H9 (cell line): Measurements from ENCODE around the gene RBPJL. TPM values are rescaled to one million over a fixed set of nuclear protein-coding genes. Genes with fewer than 3 reads are reported as not detected.

ENCODE experiments used
- DNase-seq: peaks from one replicate; pipeline ENCODE4 v3.0.0-alpha.2; 2017
- H2AFZ ChIP-seq: one replicate; pipeline ENCODE4 v1.6.1; 2013; ENCODE audit warnings: mild to moderate bottlenecking, low read length, control low read depth, moderate library complexity
- H2AK5ac ChIP-seq: 2 replicates; pipeline ENCODE4 v1.6.1; 2013; ENCODE audit warnings: low read length, control low read depth, mixed read lengths; ENCODE audit not compliant: insufficient read length
- H2BK120ac ChIP-seq: one replicate; pipeline ENCODE4 v1.6.1; 2013; ENCODE audit warnings: low read depth, mild to moderate bottlenecking, low read length, control low read depth, inconsistent platforms; ENCODE audit not compliant: poor library complexity, severe bottlenecking
- H2BK12ac ChIP-seq: 2 replicates; pipeline ENCODE4 v1.6.1; 2013; ENCODE audit warnings: low read length, control low read depth, mixed read lengths, low read depth; ENCODE audit not compliant: insufficient read length
- H2BK15ac ChIP-seq: 2 replicates; pipeline ENCODE4 v1.6.1; 2013; ENCODE audit warnings: low read depth, low read length, control low read depth
- H2BK20ac ChIP-seq: one replicate; pipeline ENCODE4 v1.6.1; 2013; ENCODE audit warnings: low read depth, mild to moderate bottlenecking, low read length, control low read depth, inconsistent platforms; ENCODE audit not compliant: poor library complexity, severe bottlenecking
- H2BK5ac ChIP-seq: 2 replicates; pipeline ENCODE4 v1.6.1; 2013; ENCODE audit warnings: low read length, control low read depth, mixed read lengths; ENCODE audit not compliant: insufficient read length
- H3K14ac ChIP-seq: 2 replicates; pipeline ENCODE4 v1.6.1; 2013; ENCODE audit warnings: low read length, control low read depth; ENCODE audit not compliant: insufficient read depth
- H3K18ac ChIP-seq: 2 replicates; pipeline ENCODE4 v1.6.1; 2013; ENCODE audit warnings: low read depth, mild to moderate bottlenecking, mixed read lengths, low read length, control low read depth; ENCODE audit not compliant: insufficient read length
- H3K23ac ChIP-seq: 2 replicates; pipeline ENCODE4 v1.6.1; 2013; ENCODE audit warnings: low read length, control low read depth, mixed read lengths, low read depth; ENCODE audit not compliant: insufficient read length
- H3K23me2 ChIP-seq: 2 replicates; pipeline ENCODE4 v1.6.1; 2013; ENCODE audit warnings: low read depth, mild to moderate bottlenecking, mixed read lengths, low read length, control low read depth; ENCODE audit not compliant: insufficient read length, poor library complexity, severe bottlenecking
- H3K27ac ChIP-seq: 2 replicates; pipeline ENCODE4 v1.5.1; 2013; ENCODE audit warnings: low read length, control low read depth, mixed read lengths, low read depth; ENCODE audit not compliant: insufficient read length
- H3K27me3 ChIP-seq: 2 replicates; pipeline ENCODE4 v1.6.1; 2013; ENCODE audit warnings: low read length, control low read depth, inconsistent platforms; ENCODE audit not compliant: insufficient read depth
- H3K4ac ChIP-seq: 2 replicates; pipeline ENCODE4 v1.6.1; 2013; ENCODE audit warnings: low read depth, mild to moderate bottlenecking, control low read depth, inconsistent platforms, low read length, moderate library complexity
- H3K4me1 ChIP-seq: 2 replicates; pipeline ENCODE4 v1.6.1; 2013; ENCODE audit warnings: low read length, control low read depth, inconsistent platforms; ENCODE audit not compliant: insufficient read depth
- H3K4me2 ChIP-seq: 2 replicates; pipeline ENCODE4 v1.6.1; 2013; ENCODE audit warnings: low read length, control low read depth, mixed read lengths; ENCODE audit not compliant: insufficient read length, insufficient read depth
- H3K56ac ChIP-seq: 2 replicates; pipeline ENCODE4 v1.6.1; 2013; ENCODE audit warnings: low read depth, mild to moderate bottlenecking, mixed read lengths, low read length, control low read depth; ENCODE audit not compliant: insufficient read length
- H3K79me1 ChIP-seq: 2 replicates; pipeline ENCODE4 v1.6.1; 2013; ENCODE audit warnings: low read depth, mild to moderate bottlenecking, moderate library complexity, low read length, control low read depth, inconsistent platforms; ENCODE audit not compliant: insufficient read depth, poor library complexity, severe bottlenecking
- H3K79me2 ChIP-seq: 2 replicates; pipeline ENCODE4 v1.6.1; 2013; ENCODE audit warnings: low read length, control low read depth, inconsistent platforms; ENCODE audit not compliant: insufficient read depth
- H3K9ac ChIP-seq: 2 replicates; pipeline ENCODE4 v1.6.1; 2013; ENCODE audit warnings: low read length, control low read depth, mixed read lengths; ENCODE audit not compliant: insufficient read length; ENCODE audit errors: extremely low read depth
- H3K9me3 ChIP-seq: one replicate; pipeline ENCODE4 v1.6.1; 2013; ENCODE audit warnings: low read depth, low read length, inconsistent platforms; ENCODE audit not compliant: control insufficient read depth
- H3T11ph ChIP-seq: one replicate; pipeline ENCODE4 v1.6.1; 2013; ENCODE audit warnings: mild to moderate bottlenecking, low read length, control low read depth, inconsistent platforms
- H4K20me1 ChIP-seq: one replicate; pipeline ENCODE4 v1.6.1; 2013; ENCODE audit not compliant: control insufficient read depth, insufficient read length, insufficient read depth
- H4K5ac ChIP-seq: 2 replicates; pipeline ENCODE4 v1.6.1; 2013; ENCODE audit warnings: low read depth, mild to moderate bottlenecking, mixed read lengths, low read length, control low read depth; ENCODE audit not compliant: insufficient read length
- H4K8ac ChIP-seq: replicated peaks from 2 replicates; pipeline ENCODE4 v1.6.1; 2013; ENCODE audit warnings: low read length, control low read depth, mixed read lengths, low read depth; ENCODE audit not compliant: insufficient read length
- H4K91ac ChIP-seq: 2 replicates; pipeline ENCODE4 v1.6.1; 2013; ENCODE audit warnings: low read depth, mild to moderate bottlenecking, moderate library complexity, mixed read lengths, low read length, control low read depth; ENCODE audit not compliant: insufficient read length
- H3K27ac Mint-ChIP-seq, 3 experiments: 2 replicates in 2 of 3; 3 replicates in 1 of 3; pipeline ENCODE4 v1.8.0; 2020 to 2021; ENCODE audit warnings: mixed read lengths in 3 of 3, mild to moderate bottlenecking in 1 of 3, moderate library complexity in 1 of 3
- H3K27me3 Mint-ChIP-seq: 2 replicates; pipeline ENCODE4 v1.8.0; 2021; ENCODE audit warnings: low read depth, mild to moderate bottlenecking, moderate library complexity, mixed read lengths
- H3K36me3 Mint-ChIP-seq, 3 experiments: 2 replicates in 2 of 3; 3 replicates in 1 of 3; pipeline ENCODE4 v1.8.0; 2020 to 2021; ENCODE audit warnings: low read depth in 3 of 3, mixed read lengths in 3 of 3; ENCODE audit not compliant: insufficient read depth in 1 of 3
- H3K4me1 Mint-ChIP-seq, 2 experiments: 2 replicates each; pipeline ENCODE4 v1.8.0; 2020; ENCODE audit warnings: mixed read lengths in 2 of 2
- H3K4me3 Mint-ChIP-seq, 2 experiments: 2 replicates in 1 of 2; 3 replicates in 1 of 2; pipeline ENCODE4 v1.8.0; 2020 to 2021; ENCODE audit warnings: mild to moderate bottlenecking in 2 of 2, mixed read lengths in 2 of 2, moderate library complexity in 1 of 2
- H3K9me3 Mint-ChIP-seq, 2 experiments: 2 replicates in 1 of 2; 3 replicates in 1 of 2; pipeline ENCODE4 v1.8.0; 2020; ENCODE audit warnings: mild to moderate bottlenecking in 2 of 2, mixed read lengths in 2 of 2, moderate library complexity in 1 of 2
- WGBS: extraction: QIAGEN DNeasy Blood & Tissue Kit; methylation state at CpG from one replicate; pipeline ENCODE4 v1.1.7; 2013; ENCODE audit warnings: missing lambda C conversion rate, low lambda C conversion rate, mixed read lengths; ENCODE audit not compliant: insufficient read length; ENCODE audit errors: extremely low coverage; 5-methylcytosine and 5-hydroxymethylcytosine counted together
- total RNA-seq: library from RNA; stranded (reverse); gene quantifications from 2 replicates; pipeline ENCODE4 v1.2.1, GENCODE V29; 2021
- TF ChIP-seq, protein P1 (sequence below): fragments of 200-600 bp; sonication (generic); conservative IDR thresholded peaks from 3 replicates; pipeline ENCODE4 v1.8.0; 2021; ENCODE audit warnings: antibody characterized with exemption, mild to moderate bottlenecking

Gene RBPJL
- total RNA-seq, 1 experiment from 2014 or later = 0.28 TPM

GRCh38 chr20:45338121-45339030, 31.7 kb downstream of the RBPJL start:
- H3K79me1 ChIP-seq = no peaks in the 10 kb centered on the region
- peaks cover 76 to 85% of the 10 kb centered on the region in 2 experiments for H3K4me1 Mint-ChIP-seq
- no peak overlapping the region for H2BK120ac ChIP-seq
- H3K4ac ChIP-seq = no peak overlapping the region
- no peaks in the 10 kb centered on the region; the same call in 1 of the 2 replicates for H3K27me3 Mint-ChIP-seq
- no peaks in the 10 kb centered on the region for H3K9me3 ChIP-seq
- no peak overlapping the region for H3K18ac ChIP-seq
- no peak overlapping the region for H3K27ac ChIP-seq
- H2BK15ac ChIP-seq = no peak overlapping the region
- peaks cover 3% of the 10 kb centered on the region; the same call in 1 of the 2 replicates for H3K79me2 ChIP-seq
- H3K9me3 Mint-ChIP-seq = no peaks in the 10 kb centered on the region
- H2BK20ac ChIP-seq = no peak overlapping the region
- no peaks in the 10 kb centered on the region for H3K27me3 ChIP-seq
- peaks cover 3% of the 10 kb centered on the region for H3K23me2 ChIP-seq
- peak overlapping the region; percentile 73 for H4K91ac ChIP-seq
- H3K36me3 Mint-ChIP-seq = peaks cover 13 to 27% (median 17%) of the 10 kb centered on the region in 3 experiments; a peak in 5 of 7 replicates
- H3K23ac ChIP-seq = no peak overlapping the region
- no peak overlapping the region for H2BK12ac ChIP-seq
- WGBS = no CpG with 5 or more reads among the region's 11 CpGs
- TF ChIP-seq, protein P1, sequence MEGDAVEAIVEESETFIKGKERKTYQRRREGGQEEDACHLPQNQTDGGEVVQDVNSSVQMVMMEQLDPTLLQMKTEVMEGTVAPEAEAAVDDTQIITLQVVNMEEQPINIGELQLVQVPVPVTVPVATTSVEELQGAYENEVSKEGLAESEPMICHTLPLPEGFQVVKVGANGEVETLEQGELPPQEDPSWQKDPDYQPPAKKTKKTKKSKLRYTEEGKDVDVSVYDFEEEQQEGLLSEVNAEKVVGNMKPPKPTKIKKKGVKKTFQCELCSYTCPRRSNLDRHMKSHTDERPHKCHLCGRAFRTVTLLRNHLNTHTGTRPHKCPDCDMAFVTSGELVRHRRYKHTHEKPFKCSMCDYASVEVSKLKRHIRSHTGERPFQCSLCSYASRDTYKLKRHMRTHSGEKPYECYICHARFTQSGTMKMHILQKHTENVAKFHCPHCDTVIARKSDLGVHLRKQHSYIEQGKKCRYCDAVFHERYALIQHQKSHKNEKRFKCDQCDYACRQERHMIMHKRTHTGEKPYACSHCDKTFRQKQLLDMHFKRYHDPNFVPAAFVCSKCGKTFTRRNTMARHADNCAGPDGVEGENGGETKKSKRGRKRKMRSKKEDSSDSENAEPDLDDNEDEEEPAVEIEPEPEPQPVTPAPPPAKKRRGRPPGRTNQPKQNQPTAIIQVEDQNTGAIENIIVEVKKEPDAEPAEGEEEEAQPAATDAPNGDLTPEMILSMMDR = no peak
- 0 out of 2 replicates have a peak overlapping the region, but pooled peaks have one; percentile 44 for H3K14ac ChIP-seq
- H3K4me1 ChIP-seq = peaks cover 23% of the 10 kb centered on the region
- no peak overlapping the region for H3T11ph ChIP-seq
- no peak for DNase-seq
- no peak overlapping the region for H4K8ac ChIP-seq
- H2AFZ ChIP-seq = no peak overlapping the region
- no peak overlapping the region for H2BK5ac ChIP-seq
- peaks cover 2% of the 10 kb centered on the region for H4K20me1 ChIP-seq
- H3K56ac ChIP-seq = no peak overlapping the region
- H3K27ac Mint-ChIP-seq = peak overlapping the region; percentile 88 to 96 (median 92)
- no peak overlapping the region for H3K4me3 Mint-ChIP-seq
- no peak overlapping the region for H3K4me2 ChIP-seq
- H3K9ac ChIP-seq = no peak overlapping the region
- no peak overlapping the region for H2AK5ac ChIP-seq
- H4K5ac ChIP-seq = no peak overlapping the region
